Ammon's horn (tissue), 1 donor: ENCODE data around the gene DNTTIP2.
"Not testable (repeated sequence)": the region's sequence is repeated elsewhere in the genome, so short reads cannot be mapped to it uniquely, and the experiment has no call there.

ENCODE experiments used
- DNase-seq: peaks from one replicate; pipeline ENCODE4 v3.0.0-alpha.2; 2016; ENCODE audit warnings: low spot score

Gene DNTTIP2

GRCh38 chr1:93878889-93879586, at the start of gene DNTTIP2:
Gene DNTTIP2, minus strand, starts transcription at chr1:93879206. Its CDS starts 58 bp downstream, at chr1:93879148.
- peak; percentile 92 for DNase-seq

GRCh38 chr1:93925206-93925605, 46.2 kb upstream of the DNTTIP2 start:
- DNase-seq = no peak

GRCh38 chr1:93919780-93920179, 40.8 kb upstream of the DNTTIP2 start:
- DNase-seq = no peak

GRCh38 chr1:93917302-93917701, 38.3 kb upstream of the DNTTIP2 start:
- DNase-seq = no peak

GRCh38 chr1:93910880-93911279, 31.9 kb upstream of the DNTTIP2 start:
- DNase-seq = not testable (repeated sequence)

- DNase-seq = no peak
These were observed 31.3 kb upstream of the DNTTIP2 start for GRCh38 chr1:93910305-93910704.

- DNase-seq = peak; percentile 89
These were observed 30.4 kb upstream of the DNTTIP2 start, which contains the start of gene GCLM for GRCh38 chr1:93909146-93910050. Gene GCLM, minus strand, starts transcription at chr1:93909430. Its CDS starts 267 bp downstream, at chr1:93909163.

GRCh38 chr1:93908394-93909145, 29.6 kb upstream of the DNTTIP2 start:
- peak; percentile 15 for DNase-seq

- DNase-seq = peak; percentile 23
These were observed 28.7 kb upstream of the DNTTIP2 start for GRCh38 chr1:93907718-93908117.

- no peak for DNase-seq
These were observed 27.5 kb upstream of the DNTTIP2 start for GRCh38 chr1:93906480-93906879.

GRCh38 chr1:93905734-93906133, 26.7 kb upstream of the DNTTIP2 start:
- DNase-seq = no peak

- no peak for DNase-seq
These were observed 26.0 kb upstream of the DNTTIP2 start for GRCh38 chr1:93905051-93905450.

GRCh38 chr1:93904228-93904627, 25.2 kb upstream of the DNTTIP2 start:
- no peak for DNase-seq

GRCh38 chr1:93900723-93901504, 21.9 kb upstream of the DNTTIP2 start:
- no peak for DNase-seq

- DNase-seq = no peak
These were observed 20.7 kb upstream of the DNTTIP2 start for GRCh38 chr1:93899543-93900207.

- DNase-seq = no peak
These were observed 9.9 kb upstream of the DNTTIP2 start for GRCh38 chr1:93888900-93889299.

- DNase-seq = no peak
These were observed 3.3 kb upstream of the DNTTIP2 start for GRCh38 chr1:93882269-93882668.

GRCh38 chr1:93880731-93881130, 1.7 kb upstream of the DNTTIP2 start:
- no peak for DNase-seq

- peak; percentile 34 for DNase-seq
These were observed 511 bp downstream of the DNTTIP2 start for GRCh38 chr1:93878501-93878888.

- DNase-seq = no peak
These were observed 1.5 kb downstream of the DNTTIP2 start for GRCh38 chr1:93877529-93877928.

GRCh38 chr1:93876244-93876643, 2.8 kb downstream of the DNTTIP2 start:
- no peak for DNase-seq
